ENCODE measurements around the gene HNRNPK.
"Not testable (repeated sequence)": the region's sequence is repeated elsewhere in the genome, so short reads cannot be mapped to it uniquely, and the experiment has no call there.

HNRNPK gene

DNA sequence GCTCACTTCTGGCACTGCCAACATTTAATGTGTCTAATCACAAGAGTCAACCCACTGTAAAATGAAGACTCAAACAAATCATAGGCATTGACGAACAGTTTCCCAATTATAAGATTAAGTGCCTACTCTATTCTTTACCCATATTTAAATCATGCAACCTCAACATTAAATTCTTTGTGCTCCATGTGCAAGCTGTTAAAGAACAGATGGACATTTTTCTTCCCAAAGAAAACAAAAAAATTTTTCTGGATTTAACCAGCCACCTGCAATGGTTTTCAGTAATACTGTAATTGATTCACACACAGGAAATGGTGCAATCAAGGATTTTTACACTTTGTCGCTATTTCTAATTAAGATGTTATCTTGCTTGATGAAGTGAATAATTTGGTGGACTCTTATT, 3.6 kb downstream of the HNRNPK start:
- no peak for DNase-seq

DNA sequence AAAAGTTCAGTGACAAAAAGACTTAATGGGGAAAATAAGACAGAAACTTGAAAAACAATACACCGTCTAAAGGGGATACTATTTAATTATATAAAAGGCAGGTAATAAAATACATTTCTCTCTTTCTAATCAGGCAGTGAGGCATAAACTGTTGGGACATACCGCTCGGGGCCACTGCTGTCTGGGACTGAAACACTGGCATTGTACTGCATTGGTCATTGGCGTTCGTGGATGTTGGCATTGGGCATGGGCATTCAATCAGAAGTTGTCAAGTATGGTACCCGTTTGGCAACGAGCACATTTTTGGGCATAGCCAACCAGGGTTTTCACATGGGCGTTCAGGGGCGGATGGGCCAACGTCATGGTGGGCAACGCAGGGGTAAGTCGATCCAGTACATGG, 4.7 kb downstream of the HNRNPK start:
- no peak for DNase-seq

DNA sequence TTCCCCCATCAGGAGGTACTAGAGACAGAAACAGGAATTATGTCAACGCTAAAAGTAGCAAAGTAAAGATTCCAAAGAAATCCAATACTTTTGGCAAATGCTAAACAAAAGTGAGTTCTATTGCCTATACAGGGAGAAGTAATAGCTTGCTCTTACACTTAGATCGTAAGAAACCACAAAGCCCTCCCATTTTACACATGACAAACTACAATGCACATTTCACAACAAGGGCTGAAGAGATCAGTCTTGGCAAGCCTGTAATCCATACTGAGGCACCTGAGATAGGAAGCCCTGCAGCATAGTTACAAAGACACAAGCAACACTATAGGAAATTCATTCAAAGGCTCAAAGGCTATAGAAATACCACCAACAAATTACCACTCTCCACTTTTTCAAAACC, 7.7 kb downstream of the HNRNPK start:
- no peak for DNase-seq

DNA sequence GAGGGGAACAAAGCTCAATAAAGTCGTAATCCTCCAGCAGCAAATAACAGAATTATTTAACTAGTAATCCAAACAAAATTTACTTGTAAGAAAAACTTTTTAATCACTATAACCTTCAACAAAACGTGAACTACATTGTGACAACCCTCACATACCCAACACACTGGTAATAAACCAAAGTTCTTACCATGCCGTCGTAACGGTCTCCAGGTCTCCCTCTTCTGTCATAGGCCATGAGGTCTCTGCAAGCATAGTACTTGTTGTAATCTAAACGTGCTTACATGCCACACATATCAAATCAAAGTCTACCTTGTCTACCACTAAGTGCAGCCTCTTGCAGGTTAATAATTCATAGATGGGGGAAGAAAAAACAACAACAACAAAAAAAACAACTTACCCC, 8.5 kb downstream of the HNRNPK start:
- no peak for DNase-seq

DNA sequence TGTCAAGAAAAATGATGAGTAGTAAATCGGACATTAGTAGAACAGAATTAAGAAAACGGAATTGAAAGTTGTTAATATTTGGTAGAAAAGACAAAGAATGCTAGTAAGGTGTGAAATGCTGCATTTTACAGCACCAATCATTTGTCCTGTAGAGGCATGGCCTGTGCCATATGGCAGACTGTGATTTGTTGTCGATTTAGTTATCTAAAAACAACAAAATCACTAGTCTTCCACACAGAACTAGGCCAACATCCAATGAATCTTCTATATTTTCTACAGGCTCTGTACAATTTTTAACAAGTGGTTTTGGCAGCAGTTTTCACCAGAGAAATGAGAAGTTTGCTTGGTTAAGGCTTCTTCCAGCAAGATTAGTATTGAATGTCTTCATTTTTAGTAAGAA, 10.4 kb downstream of the HNRNPK start:
- no peak for DNase-seq

DNA sequence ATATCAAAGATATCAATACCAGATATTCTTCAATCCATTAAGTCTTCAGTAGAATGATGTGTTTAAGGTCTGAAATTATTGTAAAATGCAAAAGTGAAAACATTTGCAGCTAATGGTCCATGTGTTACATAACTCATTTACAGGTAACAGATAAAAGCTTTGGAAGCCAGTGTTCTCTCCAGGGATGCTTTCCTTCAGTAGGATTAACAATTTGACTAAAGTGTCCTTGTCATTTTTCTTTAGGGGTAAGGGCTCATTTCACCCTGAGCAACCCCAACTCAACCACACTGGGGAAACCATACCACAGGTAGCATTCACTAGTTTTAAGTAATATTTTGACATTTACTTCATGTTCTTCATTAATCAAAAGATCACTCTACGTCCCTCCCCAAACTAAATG, 12.9 kb downstream of the HNRNPK start:
- no peak for DNase-seq

DNA sequence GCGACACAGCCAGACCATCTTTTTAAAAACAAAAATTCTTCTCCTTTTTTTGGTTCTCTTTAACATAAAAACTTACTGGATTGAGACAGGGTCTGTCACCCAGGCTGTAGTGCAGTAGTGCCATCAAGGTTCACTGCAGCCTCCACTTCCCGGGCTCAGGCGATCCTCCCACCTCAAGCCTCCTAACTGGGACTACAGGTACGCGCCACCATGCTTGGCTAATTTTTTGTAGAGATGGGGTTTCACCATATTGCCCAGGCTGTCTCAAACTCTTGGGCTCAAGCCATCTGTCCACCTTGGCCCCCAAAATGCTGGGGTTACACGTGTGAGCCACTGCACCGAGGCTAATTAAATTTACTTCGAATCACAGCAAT, 13.8 kb downstream of the HNRNPK start:
- DNase-seq, result no peak

DNA sequence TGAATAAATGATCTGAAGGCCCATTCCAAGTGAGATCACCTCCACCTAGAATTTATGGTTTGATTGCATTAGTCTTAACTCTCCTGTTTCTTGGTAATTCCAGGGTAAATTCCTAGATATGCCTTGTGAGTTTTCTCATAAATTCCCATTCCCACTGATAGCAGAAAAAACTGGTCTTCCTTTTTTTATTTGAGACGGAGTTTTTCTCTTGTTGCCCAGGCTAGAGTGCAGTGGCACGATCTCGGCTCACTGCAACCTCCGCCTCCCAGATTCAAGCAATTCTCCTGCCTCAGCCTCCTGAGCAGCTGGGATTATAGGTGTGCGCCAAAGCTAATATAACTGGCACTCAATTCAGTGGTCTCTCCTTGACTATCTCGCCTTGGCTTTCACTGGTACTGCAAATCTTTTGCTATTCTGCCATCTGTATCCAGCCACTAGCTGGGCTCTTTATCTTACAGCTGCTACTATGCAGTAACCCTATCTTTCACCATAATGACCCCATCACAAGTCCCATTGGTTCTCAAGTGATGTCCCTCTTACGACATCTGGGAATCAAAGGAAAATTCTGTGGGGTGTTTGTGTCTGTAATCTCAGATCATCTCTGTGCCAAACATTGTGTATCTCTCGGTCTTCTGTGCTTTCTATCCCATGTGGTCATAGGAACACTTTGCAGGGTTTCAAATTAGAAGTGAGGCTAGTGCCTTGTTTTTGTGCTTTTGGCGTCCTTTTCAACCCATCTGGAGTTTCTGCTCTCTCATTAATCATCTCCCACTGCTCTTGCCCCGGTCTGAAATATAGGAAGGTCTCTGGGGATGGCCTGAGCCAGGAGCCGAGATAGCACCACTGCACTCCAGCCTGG, 14.4 kb downstream of the HNRNPK start:
- DNase-seq, result no peak

DNA sequence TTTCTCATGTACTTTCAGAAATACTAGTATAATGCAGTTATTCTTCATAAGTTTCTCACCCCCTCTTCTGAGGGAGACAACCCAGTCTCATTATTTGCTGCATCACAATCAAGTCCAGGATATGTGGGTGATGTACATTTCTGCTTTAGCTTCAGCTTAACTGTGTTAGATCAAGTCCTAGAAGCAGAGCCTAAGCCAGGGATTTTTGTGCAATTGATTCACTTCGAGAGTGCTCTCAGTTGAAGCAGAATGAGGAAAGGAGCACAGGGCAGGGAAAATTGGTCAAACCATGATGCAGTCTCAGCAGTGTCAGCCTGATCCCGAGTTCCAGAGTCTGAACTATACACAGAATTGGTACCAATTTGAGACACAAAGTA, 15.1 kb downstream of the HNRNPK start:
- DNase-seq, result no peak

DNA sequence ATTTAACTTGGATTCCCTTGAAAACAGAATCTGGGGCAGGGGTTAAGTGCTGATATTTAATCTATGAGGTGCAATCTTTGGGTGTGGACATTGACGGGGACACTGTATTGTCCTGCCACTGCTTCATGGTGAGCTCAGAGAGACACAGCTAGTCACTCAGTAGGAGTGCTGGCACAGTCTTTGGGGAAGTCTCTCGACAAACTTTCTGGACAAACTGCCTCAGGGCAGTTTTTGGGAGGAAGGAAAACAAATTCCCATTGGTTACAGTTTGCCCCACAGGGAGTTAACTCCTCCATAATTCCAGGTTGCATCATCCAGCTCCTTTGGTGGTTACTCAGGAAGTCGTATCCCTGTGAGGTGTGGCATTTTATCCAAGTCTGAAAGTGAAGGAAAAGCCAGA, 17.9 kb downstream of the HNRNPK start:
- DNase-seq, result no peak

DNA sequence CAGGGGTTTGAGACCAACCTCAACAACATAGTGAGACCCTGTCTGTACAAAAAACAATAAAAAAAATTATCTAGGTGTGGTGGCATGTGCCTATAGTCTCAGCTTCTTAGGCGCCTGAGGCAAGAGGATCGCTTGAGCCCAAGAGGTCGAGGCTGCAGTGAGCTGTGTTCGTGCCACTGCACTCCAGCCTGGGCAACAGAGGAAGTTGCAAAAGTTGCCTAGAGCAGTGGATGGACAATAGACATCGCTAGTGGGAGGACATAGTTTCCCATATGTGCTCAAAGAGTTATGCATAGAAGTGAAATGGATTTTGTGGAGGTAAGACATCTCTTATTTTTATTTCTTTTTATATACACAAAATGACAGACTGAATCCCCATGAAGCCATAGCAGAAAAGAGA, 19.0 kb downstream of the HNRNPK start:
- no peak for DNase-seq

DNA sequence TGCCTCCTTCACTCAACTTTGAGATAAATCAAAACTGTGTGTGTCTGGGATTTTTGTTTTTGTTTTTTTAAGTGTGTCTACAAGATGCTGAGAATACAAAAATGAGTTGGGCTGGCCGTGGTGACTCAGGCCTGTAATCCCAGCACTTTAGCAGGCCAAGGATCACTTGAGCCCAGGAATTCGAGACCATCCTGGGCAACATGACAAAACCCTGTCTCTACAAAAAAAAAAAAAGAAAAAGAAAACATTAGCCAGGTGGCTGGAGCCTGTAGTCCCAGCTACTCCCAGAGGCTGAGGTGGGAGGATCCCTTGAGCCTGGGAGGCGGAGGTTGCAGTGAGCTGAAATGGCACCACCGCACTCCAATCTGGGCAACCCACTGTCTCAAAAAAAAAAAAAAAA, 21.0 kb downstream of the HNRNPK start:
- DNase-seq, result no peak

DNA sequence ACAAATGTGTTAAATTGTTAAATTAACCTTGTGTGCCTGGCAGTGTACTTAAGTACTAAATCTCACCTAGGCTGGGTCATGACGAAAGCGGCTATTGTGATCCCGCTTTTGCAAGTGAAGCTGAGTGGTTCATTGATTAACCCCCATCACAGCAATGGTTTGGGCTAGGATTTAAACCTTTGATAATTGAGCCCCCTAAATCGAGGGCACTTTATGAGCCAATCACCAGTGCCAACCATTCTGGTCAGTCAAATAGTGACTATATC, 22.8 kb downstream of the HNRNPK start:
- no peak for DNase-seq

DNA sequence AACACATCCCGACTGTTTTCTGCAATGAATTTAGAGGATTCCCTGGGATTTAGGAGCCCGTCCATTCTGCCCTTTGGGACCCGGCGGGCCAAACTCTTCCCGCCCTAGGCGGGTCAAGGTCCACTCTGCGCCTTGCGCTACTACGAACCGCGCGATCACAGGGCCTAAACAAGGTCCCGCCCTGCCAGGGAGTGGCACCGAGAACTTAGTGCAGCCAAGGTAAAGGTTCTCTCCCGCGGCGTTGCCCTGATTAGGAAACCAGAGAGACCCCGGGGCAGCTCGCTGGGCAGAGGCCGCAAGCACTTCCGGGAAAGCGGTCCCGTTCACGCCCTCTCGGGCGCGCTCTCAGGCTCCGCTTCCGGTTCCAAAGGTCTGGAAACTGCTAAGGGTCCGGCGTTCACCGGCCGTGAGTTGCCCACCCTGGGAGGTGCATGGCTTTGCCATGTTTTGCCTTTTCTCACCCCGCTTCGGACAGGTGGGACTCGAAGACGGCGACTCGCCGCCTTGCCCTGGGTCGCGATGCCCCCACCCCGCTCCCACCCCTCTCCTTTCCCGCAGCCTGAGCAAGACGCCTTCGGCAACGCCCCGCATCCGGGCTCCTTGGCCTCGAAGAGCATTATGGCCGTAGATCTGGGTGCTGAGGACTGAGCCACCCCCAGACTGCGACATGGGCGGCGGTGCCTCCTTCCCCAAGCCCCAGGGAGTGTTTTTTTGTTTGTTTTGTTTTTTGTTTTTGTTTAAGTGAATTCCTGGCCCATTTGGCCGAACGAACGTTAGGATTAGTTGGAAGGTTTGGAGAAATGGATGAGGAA, 23.4 kb downstream of the HNRNPK start:
- DNase-seq, result peak; percentile 17 to 37 (median 24)

DNA sequence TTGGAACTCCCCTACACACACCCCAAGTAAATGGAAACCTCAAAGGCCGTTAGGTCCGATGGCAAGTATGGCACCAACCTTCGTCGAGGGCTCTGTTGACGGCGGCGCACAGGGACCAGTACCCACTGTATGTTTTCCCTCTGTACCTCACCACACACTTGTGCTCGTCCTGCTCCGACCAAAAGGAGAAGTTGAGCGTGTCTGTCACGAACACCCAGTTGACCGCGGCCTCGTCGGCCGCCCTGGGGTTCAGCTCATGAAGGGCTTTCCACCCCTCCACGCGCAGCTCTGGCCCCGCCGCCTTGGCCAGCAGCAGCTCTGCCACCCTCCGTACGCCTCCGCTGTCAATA, 24.0 kb downstream of the HNRNPK start:
- no peak for DNase-seq

DNA sequence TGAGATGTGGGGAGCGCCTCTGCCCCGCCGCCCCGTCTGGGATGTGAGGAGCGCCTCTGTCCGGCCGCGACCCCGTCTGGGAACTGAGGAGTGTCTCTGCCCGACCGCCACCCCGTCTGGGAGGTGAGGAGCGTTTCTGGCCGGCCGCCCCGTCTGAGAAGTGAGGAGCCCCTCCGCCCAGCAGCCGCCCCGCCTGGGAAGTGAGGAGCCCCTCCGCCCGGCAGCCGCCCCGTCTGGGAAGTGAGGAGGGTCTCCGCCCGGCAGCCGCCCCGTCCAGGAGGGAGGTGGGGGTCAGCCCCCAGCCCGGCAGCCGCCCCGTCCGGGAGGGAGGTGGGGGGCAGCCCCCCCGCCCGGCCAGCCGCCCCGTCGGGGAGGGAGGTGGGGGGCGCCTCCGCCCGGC, 31.9 kb downstream of the HNRNPK start:
- not testable (repeated sequence) for DNase-seq

DNA sequence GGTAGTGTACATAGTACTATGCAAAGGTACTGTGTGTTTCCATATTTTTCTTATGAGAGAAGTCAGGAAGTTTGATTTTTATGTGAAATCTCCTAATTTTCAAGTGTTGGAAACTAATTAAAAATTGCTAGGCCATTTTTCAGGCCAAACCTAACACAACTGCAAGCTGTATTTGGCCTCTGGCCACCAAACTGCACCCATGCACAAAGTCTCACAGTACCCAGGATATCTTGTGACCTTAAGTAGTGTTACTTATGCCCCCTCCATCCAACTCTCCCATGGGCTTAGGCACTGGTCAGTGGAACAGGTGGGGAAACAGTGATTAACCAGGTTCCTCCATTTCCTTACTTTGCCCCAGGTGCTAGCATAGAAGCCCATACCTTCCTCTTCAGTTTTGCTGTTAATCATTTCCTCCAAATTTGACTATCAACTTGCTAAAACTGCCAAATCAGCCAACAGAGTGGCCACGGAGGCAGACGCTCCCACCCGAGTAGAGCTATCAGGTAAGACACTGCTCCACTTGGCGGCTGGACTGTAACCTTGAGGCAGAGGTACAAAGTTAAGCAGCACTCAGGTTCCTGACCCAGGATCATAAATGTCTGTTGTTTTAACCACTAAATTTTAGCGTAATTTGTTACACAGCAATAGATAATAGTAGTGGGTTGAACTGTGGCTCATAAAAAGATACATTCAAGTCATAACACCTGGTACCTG, 39.3 kb downstream of the HNRNPK start:
- no peak for DNase-seq

DNA sequence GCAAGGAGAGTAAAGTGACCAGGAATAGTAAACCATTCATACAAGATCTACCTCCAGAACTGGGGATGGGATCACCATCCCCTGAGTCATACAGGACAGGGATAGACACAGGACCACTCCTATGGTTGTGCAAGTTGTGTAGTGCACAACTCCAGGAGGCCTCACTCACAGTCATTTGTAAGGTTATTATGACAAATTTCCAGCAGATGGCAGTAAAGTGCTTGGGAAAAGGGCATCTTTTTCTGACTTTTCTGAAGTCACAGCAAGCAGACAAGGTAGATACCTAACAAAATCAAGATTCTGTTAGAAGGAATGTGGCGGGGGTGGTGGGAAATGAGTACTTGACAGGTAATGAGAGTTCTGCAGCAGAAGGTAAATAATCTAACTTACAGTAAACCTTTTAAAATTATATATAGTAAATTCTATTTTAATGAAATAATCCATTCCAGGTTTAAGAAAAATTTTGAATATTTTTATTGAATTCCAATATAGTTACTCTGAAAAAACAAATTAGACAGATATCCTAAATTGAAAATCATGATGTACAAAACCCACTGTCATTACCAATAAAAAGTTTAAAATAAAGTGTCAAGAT, 42.1 kb downstream of the HNRNPK start:
- no peak for DNase-seq

DNA sequence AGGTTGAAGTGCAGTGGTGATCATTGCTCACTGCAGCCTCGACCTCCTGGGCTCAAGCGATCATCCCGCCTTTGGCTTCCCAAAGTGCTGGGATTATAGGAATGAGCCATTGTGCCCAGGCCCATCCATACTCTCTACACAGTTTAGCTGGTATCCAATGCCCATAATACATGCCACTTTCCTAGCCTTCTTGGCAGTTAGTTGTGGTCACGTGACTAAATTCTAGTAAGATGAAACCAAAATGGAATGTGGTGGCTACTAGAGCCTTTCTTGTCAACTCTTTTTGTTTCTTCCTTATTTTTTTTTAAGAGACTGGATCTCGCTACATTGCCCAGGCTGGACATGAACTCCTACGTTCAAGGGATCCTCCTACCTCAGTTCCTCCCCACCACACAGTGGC, 43.5 kb downstream of the HNRNPK start:
- no peak for DNase-seq

DNA sequence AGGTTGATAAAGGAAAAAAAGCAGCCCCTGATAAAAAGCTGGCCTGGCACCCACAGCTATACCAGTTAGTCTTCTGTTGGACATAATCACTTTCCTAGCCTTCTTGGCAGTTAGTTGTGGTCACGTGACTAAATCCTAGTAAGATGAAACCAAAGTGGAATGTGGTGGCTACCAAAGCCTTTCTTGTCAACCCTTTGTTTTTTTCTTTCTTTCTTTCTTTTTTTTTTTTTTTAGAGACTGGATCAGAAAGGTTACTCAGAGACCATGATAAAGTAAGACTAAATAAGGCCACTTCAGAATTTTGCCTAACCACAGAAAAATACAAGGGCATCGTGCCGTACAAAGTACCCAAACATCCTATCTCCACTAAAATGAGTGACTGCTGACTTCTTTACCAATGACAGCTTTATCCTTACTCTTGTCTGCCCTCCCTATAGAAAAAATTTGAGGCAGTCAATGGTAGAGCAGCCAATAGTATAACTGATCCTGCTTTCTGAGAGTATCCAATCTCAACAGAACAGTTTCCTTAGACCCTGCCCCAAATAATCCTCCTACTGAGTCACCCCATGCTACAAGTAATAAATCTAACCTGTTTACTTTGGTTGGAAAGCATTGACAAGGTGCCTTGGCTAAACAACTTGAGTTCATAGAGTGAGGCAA, 44.6 kb downstream of the HNRNPK start:
- no peak for DNase-seq

DNA sequence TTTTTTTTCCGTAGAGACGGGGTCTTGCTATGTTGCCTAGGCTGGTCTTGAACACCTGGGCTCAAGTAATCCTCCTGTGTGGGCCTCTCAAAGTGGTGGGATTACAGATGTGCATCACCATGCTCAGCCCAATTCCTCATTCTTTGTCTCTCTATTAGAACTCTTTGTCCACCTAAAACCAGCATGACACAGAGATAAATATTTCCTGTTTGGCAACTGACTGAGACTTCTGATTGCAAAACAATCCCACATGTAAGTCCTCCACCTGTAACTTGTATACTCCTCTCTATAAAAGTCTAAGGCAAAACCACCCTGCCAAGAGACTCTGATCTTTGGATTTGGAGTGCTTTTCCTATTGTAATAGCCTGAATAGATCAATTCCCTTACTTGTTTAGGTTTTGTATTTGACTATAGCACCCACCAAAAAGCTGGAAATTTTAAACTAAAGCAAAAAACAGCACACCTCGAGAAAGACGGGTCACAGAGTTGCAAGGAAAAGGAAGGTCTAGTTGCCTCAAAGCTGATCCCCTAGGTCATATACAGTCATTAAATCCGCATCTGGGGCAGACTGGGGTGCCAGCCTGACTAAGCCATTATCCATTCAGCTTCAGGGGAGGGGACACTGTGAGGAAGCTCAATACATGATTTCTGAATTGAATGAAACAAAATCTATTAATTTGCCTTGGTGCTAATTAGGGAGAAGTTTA, 45.3 kb downstream of the HNRNPK start:
- no peak for DNase-seq

DNA sequence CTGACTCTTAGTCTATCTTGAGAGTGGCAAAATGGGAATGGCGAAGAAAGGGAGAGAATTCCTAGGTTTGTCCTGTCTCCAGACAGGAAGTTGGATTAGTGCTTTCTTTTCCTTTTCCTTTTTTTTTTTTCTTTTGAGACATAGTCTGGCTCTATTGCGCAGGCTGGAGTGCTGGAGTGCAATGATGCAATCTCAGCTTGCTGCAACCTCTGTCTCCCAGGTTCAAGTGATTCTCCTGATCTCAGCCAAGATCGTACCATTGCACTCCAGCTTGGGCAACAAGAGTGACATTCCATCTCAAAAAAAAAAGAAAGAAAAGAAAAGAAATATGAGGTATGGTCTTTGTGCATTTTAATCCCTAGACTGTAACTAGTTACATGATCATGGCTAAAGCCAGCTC, 46.2 kb downstream of the HNRNPK start:
- no peak for DNase-seq

DNA sequence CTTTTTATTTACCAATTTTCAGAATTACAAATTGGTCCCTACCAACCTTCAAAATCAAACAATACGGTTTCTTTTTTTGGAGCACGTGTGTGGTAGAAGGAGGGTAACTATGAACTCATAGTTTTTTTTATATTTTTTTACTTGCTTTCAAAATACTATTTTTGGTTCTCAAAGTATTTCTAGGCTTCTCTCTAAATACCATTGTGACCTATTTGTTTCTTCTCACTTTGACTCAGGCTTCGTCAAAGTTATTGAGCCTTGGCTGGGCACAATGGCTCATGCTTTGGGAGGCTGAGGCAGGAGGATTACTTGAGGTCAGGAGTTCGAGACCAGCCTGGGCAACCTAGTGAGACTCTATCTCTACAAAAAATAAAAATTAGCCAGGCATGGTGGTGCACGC, 47.2 kb downstream of the HNRNPK start:
- no peak for DNase-seq

Measured in activated CD4-positive, CD25-positive, alpha-beta regulatory T cell (primary cell).